Hepatocyte (in vitro differentiated cells): ENCODE results near the gene KIAA0408.
"Not testable (repeated sequence)": the region's sequence is repeated elsewhere in the genome, so short reads cannot be mapped to it uniquely, and the experiment has no call there.

ENCODE experiments used
- CTCF ChIP-seq: fragments of 200-600 bp; sonication (generic); IDR thresholded peaks from 2 replicates; pipeline ENCODE4 v1.5.1; 2016; ENCODE audit warnings: antibody characterized with exemption, mild to moderate bottlenecking; ENCODE audit not compliant: poor library complexity
- EZH2 ChIP-seq: fragments of 200-600 bp; sonication (generic); IDR thresholded peaks from 2 replicates; pipeline ENCODE4 v1.6.1; 2016; ENCODE audit warnings: antibody characterized with exemption, mild to moderate bottlenecking, borderline replicate concordance

- TF ChIP-seq CTCF, EZH2: not testable (repeated sequence)
Observed at GRCh38 chr6:127413123-127413522, 46.1 kb downstream of the KIAA0408 start.
